T-helper 1 cell treated with Interleukin-12 subunit alpha and Interleukin-12 subunit beta and Interleukin-4 antibody, amounts not matched to agents 30 μg/mL and 1 μg/mL, for 36 hours (primary cell): ENCODE measurements around the gene PLA2G4C.
"Not testable (repeated sequence)": the region's sequence is repeated elsewhere in the genome, so short reads cannot be mapped to it uniquely, and the experiment has no call there.

Experiments used
- H3K27ac Mint-ChIP-seq: one replicate; pipeline ENCODE4 v1.8.0; 2021; ENCODE audit warnings: mild to moderate bottlenecking, mixed read lengths
- H3K27me3 Mint-ChIP-seq: one replicate; pipeline ENCODE4 v1.8.0; 2021; ENCODE audit warnings: low read depth, mixed read lengths
- H3K36me3 Mint-ChIP-seq: one replicate; pipeline ENCODE4 v1.8.0; 2021; ENCODE audit warnings: low read depth, mixed read lengths
- H3K4me1 Mint-ChIP-seq: one replicate; pipeline ENCODE4 v1.8.0; 2021; ENCODE audit warnings: low read depth, mixed read lengths
- H3K4me3 Mint-ChIP-seq: one replicate; pipeline ENCODE4 v1.8.0; 2021; ENCODE audit warnings: mild to moderate bottlenecking, moderate library complexity, mixed read lengths
- H3K9me3 Mint-ChIP-seq: one replicate; pipeline ENCODE4 v1.8.0; 2021; ENCODE audit warnings: mixed read lengths

Gene PLA2G4C

GRCh38 chr19:48091111-48091718 lies 19.4 kb downstream of the PLA2G4C start:
- H3K4me1 Mint-ChIP-seq, H3K27ac Mint-ChIP-seq, H3K27me3 Mint-ChIP-seq, H3K4me3 Mint-ChIP-seq: not testable (repeated sequence)
- Mint-ChIP-seq H3K36me3 (peaks cover 28% of the 10 kb centered on the region), H3K9me3 (peaks cover 12% of the 10 kb centered on the region)

GRCh38 chr19:48090281-48090802 lies 20.3 kb downstream of the PLA2G4C start:
- Mint-ChIP-seq H3K36me3 (peaks cover 22% of the 10 kb centered on the region), H3K9me3 (peaks cover 12% of the 10 kb centered on the region), H3K4me3 (no peak overlapping the region), H3K27me3 (no peaks in the 10 kb centered on the region), H3K4me1 (no peaks in the 10 kb centered on the region), H3K27ac (no peak overlapping the region)

GRCh38 chr19:48088991-48089390 lies 21.6 kb downstream of the PLA2G4C start:
- not testable (repeated sequence) for H3K9me3 Mint-ChIP-seq, H3K4me1 Mint-ChIP-seq, H3K36me3 Mint-ChIP-seq, H3K27me3 Mint-ChIP-seq, H3K27ac Mint-ChIP-seq, H3K4me3 Mint-ChIP-seq

- no peaks in the 10 kb centered on the region for H3K27me3 Mint-ChIP-seq
- H3K27ac Mint-ChIP-seq: no peak overlapping the region
- no peaks in the 10 kb centered on the region for H3K9me3 Mint-ChIP-seq
- H3K4me1 Mint-ChIP-seq: no peaks in the 10 kb centered on the region
- H3K4me3 Mint-ChIP-seq: no peak overlapping the region
- no peaks in the 10 kb centered on the region for H3K36me3 Mint-ChIP-seq
Measured at GRCh38 chr19:48085904-48086864, 24.4 kb downstream of the PLA2G4C start.

GRCh38 chr19:48085076-48085475 lies 25.5 kb downstream of the PLA2G4C start:
- H3K4me3 Mint-ChIP-seq: no peak overlapping the region
- H3K27me3 Mint-ChIP-seq: no peaks in the 10 kb centered on the region
- H3K27ac Mint-ChIP-seq: no peak overlapping the region
- H3K4me1 Mint-ChIP-seq: no peaks in the 10 kb centered on the region
- H3K36me3 Mint-ChIP-seq: no peaks in the 10 kb centered on the region
- H3K9me3 Mint-ChIP-seq: no peaks in the 10 kb centered on the region

- Mint-ChIP-seq H3K9me3 (no peaks in the 10 kb centered on the region), H3K27ac (no peak overlapping the region), H3K4me1 (no peaks in the 10 kb centered on the region), H3K36me3 (no peaks in the 10 kb centered on the region), H3K27me3 (no peaks in the 10 kb centered on the region), H3K4me3 (no peak overlapping the region)
Measured at GRCh38 chr19:48081106-48081505, 29.5 kb downstream of the PLA2G4C start.

- not testable (repeated sequence) for H3K36me3 Mint-ChIP-seq, H3K27ac Mint-ChIP-seq, H3K4me1 Mint-ChIP-seq, H3K27me3 Mint-ChIP-seq, H3K9me3 Mint-ChIP-seq, H3K4me3 Mint-ChIP-seq
Measured at GRCh38 chr19:48070177-48070769, 40.3 kb downstream of the PLA2G4C start.

- Mint-ChIP-seq H3K36me3 (peaks cover 6% of the 10 kb centered on the region), H3K27ac (peak overlapping the region; percentile 39), H3K4me1 (no peaks in the 10 kb centered on the region), H3K27me3 (no peaks in the 10 kb centered on the region), H3K4me3 (no peak overlapping the region), H3K9me3 (no peaks in the 10 kb centered on the region)
Measured at GRCh38 chr19:48069435-48069834, 41.2 kb downstream of the PLA2G4C start.

GRCh38 chr19:48064509-48064908 lies 46.1 kb downstream of the PLA2G4C start:
- Mint-ChIP-seq H3K27me3 (no peaks in the 10 kb centered on the region), H3K36me3 (no peaks in the 10 kb centered on the region), H3K4me3 (no peak overlapping the region), H3K9me3 (no peaks in the 10 kb centered on the region), H3K4me1 (no peaks in the 10 kb centered on the region), H3K27ac (no peak overlapping the region)

GRCh38 chr19:48061401-48062344 lies 48.9 kb downstream of the PLA2G4C start:
- no peaks in the 10 kb centered on the region for H3K9me3 Mint-ChIP-seq
- no peak overlapping the region for H3K4me3 Mint-ChIP-seq
- no peaks in the 10 kb centered on the region for H3K36me3 Mint-ChIP-seq
- no peaks in the 10 kb centered on the region for H3K4me1 Mint-ChIP-seq
- H3K27me3 Mint-ChIP-seq: no peaks in the 10 kb centered on the region
- H3K27ac Mint-ChIP-seq: no peak overlapping the region

- Mint-ChIP-seq H3K36me3 (no peaks in the 10 kb centered on the region), H3K27ac (no peak overlapping the region), H3K4me3 (no peak overlapping the region), H3K4me1 (no peaks in the 10 kb centered on the region), H3K9me3 (no peaks in the 10 kb centered on the region), H3K27me3 (no peaks in the 10 kb centered on the region)
Measured at GRCh38 chr19:48060381-48060780, 50.2 kb downstream of the PLA2G4C start.

GRCh38 chr19:48059331-48059730 lies 51.3 kb downstream of the PLA2G4C start:
- Mint-ChIP-seq H3K9me3 (no peaks in the 10 kb centered on the region), H3K4me3 (no peak overlapping the region), H3K27me3 (no peaks in the 10 kb centered on the region), H3K4me1 (no peaks in the 10 kb centered on the region), H3K27ac (no peak overlapping the region), H3K36me3 (no peaks in the 10 kb centered on the region)

GRCh38 chr19:48053856-48054255 lies 56.8 kb downstream of the PLA2G4C start:
- H3K9me3 Mint-ChIP-seq: no peaks in the 10 kb centered on the region
- H3K36me3 Mint-ChIP-seq: no peaks in the 10 kb centered on the region
- no peak overlapping the region for H3K27ac Mint-ChIP-seq
- H3K27me3 Mint-ChIP-seq: no peaks in the 10 kb centered on the region
- H3K4me1 Mint-ChIP-seq: no peaks in the 10 kb centered on the region
- H3K4me3 Mint-ChIP-seq: no peak overlapping the region

GRCh38 chr19:48053076-48053475 lies 57.5 kb downstream of the PLA2G4C start:
- Mint-ChIP-seq H3K9me3 (no peaks in the 10 kb centered on the region), H3K27ac (no peak overlapping the region), H3K4me3 (no peak overlapping the region), H3K27me3 (no peaks in the 10 kb centered on the region), H3K4me1 (no peaks in the 10 kb centered on the region), H3K36me3 (no peaks in the 10 kb centered on the region)
